GM19324 (cell line): ENCODE data around the gene MARS1.

Source experiments
- ATAC-seq: cut with Tn5 transposase; IDR thresholded peaks from one replicate; pipeline ENCODE4 v1.9.1; 2021; ENCODE audit warnings: mild to moderate bottlenecking, moderate library complexity; ENCODE audit not compliant: unreplicated experiment, low FRiP score

The MARS1 gene

DNA sequence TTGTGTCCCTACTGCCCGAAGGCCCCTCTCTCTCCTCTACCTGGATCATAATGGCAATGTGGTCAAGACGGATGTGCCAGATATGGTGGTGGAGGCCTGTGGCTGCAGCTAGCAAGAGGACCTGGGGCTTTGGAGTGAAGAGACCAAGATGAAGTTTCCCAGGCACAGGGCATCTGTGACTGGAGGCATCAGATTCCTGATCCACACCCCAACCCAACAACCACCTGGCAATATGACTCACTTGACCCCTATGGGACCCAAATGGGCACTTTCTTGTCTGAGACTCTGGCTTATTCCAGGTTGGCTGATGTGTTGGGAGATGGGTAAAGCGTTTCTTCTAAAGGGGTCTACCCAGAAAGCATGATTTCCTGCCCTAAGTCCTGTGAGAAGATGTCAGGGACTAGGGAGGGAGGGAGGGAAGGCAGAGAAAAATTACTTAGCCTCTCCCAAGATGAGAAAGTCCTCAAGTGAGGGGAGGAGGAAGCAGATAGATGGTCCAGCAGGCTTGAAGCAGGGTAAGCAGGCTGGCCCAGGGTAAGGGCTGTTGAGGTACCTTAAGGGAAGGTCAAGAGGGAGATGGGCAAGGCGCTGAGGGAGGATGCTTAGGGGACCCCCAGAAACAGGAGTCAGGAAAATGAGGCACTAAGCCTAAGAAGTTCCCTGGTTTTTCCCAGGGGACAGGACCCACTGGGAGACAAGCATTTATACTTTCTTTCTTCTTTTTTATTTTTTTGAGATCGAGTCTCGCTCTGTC is 31.0 kb upstream of the MARS1 start:
- no peak for ATAC-seq

DNA sequence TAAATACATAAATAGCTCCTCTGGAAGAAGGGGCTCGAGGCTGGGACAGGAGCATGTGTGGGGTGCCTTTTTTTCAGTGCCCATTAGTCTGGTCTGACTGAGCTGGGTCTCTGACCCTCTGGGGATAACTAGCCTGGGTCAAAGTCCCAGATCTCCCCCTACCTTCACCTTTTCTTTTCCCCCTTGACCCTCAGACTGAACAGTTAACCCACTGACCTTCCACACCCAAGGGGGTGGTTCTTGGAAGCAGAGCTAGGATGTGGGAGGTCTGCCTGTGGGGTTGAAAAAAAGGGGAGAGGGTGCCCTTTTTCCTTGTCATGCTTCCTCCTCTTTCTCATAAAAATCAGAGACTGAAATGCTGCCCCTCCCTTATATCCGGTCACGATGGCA is 29.2 kb upstream of the MARS1 start:
- no peak for ATAC-seq

DNA sequence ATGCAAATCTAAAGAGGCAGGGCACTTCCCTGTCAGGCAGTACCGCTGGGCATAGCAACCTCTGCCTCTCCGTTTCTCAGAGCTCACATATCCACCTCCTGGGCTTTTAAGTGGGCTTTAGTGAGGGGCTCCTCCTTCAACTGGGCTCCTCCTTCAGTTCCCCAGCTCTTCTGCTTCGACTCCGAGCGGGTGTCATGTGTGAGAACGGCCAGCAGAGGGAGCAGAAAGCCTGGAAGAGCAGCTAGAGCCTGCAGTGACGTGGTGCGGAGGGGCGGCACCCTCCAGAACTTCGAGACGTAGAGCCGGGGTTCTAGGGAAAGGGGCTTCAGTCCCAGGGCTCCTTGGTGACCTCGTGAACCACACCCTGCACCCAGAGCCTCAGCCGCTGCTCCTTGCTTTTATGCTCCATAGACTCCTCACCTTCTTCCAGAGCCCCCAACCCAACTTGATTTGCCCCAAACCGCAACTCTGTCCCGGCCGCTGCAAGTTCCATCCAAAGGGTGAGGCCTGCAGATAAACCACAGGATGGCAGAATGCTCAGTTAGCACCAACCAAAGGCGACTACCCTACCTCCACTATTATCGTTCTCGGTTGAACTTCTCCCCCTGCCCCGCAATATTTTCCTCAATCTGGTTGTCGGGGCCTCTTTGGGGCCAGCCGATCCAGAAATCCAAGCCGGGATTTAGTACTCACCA is 28.7 kb upstream of the MARS1 start:
- ATAC-seq, result peak; percentile 47

DNA sequence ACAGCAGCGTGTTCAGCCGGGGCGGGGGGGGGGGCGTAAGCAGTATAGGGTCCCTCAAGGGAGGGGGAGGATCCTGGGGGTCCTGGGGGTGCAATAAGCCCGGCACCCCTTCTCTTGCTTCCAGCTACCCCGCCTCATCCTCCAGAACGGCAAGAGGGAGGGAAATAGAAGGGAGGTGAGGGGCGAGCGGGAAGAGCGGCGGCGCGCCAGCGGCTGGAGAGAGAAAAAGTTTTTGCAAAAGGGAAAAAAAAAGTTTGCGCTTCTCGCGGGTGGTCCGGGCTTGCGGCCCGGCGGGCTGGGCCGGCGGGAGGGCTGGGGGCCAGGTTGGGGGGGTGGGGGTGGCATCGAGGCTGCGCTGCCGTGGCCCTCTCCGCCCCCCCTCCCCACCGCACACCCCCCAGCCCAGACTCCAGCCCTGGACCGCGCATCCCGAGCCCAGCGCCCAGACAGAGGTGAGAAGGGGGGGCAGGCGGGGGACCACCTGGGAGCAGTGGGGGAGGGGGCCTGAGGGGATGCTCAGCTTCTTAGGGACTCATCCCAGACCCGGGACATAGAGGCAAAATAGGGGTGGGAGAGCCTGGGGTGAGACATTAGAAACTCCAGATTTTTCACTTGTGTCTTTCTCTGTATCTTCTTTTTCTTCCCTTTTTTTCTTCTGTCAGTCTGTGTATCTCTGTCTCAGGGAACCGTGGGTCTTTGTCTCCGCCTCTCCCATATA is 28.0 kb upstream of the MARS1 start, which contains the start of gene GLI1:
GLI1 (plus strand) TSS at position 36 of the 718 bp plus-strand sequence. CDS start 3,907 bp downstream, outside the sequence.
- ATAC-seq, result no peak

DNA sequence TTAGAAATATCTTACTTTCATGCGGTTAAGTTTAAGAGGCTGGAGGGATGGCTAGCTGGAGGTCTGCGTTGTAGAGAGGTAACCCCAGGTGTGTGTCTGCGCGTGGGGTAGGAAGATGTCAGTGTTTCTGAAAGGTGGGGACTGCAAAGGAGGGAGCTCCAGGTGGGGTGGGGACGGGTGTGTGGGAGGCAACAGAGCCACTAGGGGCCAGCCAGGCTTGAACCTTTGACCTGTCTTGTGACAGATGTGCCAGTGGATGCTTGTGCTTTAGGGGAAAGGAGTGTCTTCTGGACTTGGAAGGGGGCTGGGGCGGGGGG is 27.4 kb upstream of the MARS1 start:
- no peak for ATAC-seq

DNA sequence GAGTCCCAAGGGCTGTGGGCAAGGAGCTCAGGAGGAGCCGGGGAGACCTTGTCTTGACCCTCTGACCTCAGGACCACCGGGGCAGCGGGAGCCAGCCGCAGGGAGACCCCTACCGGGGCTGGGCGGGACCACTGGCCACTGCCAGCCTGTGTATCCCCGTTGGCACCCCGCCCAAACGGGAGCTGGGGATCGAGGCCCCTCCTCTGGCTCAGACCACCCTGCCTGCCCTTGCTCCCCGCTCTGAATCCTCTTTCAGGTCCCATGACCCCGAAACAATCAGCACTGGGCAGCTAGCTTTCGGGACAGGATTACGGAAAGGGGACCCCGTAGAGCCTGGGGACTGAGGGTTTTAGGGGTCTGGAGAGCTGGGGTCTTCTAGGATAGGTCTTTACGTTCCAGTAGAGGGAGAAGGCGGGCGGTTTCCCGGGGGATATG is 27.0 kb upstream of the MARS1 start:
- no peak for ATAC-seq

DNA sequence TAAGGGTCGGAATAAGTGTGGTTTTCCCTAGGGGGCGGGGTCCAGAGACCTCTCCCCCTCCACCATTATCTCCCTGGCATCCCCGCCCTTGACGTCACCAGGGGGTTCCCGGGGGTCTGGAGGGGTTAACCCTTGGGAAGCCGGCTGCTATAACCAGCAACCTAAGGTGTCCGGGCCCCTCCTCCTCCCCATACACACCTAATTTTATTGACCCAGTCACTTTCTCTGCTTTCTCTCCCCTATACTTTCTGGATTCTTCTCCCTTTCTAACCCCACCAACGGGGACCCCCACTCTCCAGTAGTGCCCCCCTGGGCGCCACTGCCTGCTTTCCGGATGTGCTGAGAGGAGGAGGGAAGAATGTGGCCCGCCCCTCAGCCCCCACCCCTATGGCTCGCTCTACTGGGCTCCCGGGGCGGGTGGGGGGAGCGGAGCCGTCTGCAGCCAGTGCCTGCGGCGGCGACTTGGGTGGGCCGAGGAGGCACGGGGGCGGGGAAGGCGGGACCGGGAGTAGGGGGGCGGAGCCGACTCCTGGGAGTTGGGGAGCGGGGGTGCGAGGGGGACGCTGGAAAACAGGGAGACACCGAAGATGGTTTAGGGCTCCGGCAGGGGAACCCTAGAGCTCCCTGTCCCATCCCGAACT is 26.5 kb upstream of the MARS1 start:
- no peak for ATAC-seq

DNA sequence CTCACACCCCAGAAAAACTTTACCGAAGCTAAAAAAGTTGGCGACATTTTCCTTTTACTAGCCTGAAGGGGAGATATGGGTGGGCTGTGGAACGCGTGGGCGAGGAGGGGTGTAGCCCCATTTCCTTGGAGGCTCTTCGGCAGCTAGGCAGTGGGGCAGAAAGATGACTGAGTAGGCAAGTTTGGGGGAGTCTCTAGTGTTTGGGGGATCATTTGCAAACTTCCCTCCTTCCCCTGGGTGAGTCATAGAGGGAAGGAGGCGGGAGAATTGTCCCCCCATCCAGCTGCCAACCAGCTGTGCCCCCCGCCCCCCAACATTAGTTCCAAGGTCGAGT is 26.0 kb upstream of the MARS1 start:
- ATAC-seq, result no peak

DNA sequence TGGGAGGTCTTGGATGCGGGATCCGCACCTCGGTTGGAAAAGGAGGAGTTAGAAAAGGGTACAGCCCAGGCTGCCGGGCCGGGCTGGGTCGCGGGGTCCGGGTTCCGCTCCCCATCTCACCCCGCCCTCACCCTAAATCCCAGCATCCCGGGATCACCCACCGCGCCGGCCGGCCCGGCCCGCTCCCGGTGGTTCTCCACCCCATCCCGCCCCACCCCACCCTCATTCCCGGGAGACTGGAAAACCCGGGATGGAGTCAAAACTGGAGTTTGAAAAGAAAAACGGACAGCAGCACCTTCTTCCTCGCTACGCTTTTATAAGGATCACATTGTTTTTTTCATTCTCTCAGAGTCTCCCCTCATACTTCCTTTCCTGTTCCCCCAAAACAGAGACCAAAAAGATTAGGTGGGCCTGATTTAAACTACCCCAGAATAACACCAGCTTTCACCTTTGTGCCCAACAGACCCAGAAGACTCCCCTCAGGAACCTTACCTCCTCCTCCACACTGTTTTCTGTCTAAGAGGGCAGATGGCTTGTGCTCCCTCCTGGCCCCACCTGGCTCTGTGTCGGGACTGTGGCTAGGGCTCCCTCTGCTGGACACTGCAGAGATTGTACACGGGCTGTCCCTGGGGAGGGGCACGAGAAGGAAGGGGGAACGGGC is 25.5 kb upstream of the MARS1 start:
- peak; percentile 58 for ATAC-seq

DNA sequence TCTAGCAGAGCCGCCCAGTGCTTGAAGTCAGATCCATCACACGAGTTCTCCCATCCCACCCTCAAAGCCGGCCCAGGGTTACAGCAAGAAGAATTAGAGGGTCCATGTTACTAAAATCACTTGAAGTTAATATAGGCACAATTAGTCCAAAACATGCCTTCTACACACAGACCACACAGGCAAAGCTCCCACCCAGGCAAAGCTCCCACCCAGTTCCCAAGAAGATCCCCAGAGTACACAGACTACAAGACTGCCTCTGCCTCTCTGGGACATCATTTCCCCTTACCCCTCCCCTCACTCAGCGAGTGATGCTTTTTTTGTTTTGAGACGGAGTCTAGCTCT is 25.0 kb upstream of the MARS1 start:
- no peak for ATAC-seq

DNA sequence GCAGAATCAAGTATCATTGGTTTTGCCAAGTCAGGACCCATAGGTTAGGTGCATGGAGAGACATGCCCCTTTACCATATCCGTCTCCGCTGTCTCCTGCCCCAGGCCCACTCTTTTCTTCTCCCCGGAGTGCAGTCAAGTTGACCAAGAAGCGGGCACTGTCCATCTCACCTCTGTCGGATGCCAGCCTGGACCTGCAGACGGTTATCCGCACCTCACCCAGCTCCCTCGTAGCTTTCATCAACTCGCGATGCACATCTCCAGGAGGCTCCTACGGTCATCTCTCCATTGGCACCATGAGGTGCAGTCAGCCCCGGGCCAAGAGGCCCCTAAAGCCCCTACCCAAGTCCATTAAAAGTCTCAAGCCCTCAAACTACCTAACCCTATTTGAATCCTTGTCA is 23.3 kb upstream of the MARS1 start:
- no peak for ATAC-seq

DNA sequence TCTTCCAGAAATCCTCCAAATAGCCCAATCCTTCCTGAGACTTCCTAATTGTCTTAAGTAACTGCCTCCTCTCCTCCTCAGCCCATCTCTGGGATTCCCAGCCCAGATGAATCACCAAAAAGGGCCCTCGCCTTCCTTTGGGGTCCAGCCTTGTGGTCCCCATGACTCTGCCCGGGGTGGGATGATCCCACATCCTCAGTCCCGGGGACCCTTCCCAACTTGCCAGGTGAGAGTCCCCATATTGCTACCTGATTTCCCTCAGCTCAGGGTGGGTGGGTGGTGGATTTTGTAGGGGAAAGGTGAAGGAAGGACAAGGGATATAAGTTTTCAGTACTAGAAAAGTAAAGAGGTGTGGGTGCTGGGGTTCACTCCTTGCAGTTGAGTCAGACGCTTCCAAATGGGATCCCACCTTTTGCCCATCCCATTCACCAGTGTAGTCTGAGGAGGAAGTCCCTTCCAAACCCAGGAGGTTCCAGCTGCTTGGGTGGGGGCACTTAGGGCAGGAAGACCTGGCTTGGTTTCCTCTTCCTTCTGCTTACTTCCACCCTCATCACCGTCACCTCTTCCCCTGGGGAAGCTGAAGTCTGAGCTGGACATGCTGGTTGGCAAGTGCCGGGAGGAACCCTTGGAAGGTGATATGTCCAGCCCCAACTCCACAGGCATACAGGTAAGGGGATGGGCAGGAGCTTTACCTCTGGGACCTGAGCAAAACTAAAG is 22.7 kb upstream of the MARS1 start:
- no peak for ATAC-seq

DNA sequence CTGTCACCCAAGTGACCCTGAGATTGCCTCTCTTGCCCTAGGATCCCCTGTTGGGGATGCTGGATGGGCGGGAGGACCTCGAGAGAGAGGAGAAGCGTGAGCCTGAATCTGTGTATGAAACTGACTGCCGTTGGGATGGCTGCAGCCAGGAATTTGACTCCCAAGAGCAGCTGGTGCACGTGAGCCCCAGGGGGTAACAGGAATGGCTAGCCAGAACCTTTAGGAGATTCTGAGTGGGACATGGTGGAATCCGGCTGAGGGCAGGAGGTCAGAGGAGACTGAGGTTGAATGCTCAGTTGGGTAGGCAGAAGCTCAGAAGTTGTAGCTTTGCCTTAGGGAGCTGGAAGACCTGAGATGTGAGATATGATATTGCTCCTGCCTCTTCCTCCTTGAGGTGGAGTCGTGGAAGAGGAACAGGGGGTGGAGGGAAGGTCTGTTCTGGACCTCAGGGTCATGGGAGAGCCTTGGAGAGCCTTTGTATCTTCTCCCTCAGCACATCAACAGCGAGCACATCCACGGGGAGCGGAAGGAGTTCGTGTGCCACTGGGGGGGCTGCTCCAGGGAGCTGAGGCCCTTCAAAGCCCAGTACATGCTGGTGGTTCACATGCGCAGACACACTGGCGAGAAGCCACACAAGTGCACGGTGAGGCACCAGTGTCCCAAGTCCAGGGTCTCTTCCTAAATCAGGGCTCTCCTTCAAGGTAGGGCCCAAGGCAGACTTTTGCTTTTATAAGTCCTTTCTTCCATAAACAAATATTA is 21.9 kb upstream of the MARS1 start:
- no peak for ATAC-seq

DNA sequence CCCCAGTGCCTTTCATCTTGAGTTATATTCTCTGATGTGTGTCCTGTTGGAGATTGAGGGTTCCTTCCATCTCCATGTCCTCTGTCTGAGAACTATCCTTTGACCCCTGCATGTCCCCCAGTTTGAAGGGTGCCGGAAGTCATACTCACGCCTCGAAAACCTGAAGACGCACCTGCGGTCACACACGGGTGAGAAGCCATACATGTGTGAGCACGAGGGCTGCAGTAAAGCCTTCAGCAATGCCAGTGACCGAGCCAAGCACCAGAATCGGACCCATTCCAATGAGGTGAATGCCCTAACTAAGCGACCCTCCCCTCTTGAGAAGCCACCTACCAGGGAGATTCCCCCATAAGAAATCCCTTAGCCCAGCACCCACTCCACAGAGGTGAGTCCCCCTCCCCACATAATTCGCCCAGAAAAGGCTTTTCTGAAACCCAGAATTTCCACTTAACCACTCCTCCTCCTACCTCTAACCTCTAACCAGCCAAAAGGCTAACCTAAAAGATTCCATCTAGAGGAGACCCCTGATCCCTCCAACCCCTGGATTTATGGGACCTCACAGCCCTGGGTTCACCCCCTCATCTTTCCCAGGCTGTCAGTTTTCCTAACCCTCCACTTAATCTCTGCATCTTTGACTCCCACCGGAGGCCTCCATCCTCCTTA is 20.5 kb upstream of the MARS1 start:
- ATAC-seq, result no peak

DNA sequence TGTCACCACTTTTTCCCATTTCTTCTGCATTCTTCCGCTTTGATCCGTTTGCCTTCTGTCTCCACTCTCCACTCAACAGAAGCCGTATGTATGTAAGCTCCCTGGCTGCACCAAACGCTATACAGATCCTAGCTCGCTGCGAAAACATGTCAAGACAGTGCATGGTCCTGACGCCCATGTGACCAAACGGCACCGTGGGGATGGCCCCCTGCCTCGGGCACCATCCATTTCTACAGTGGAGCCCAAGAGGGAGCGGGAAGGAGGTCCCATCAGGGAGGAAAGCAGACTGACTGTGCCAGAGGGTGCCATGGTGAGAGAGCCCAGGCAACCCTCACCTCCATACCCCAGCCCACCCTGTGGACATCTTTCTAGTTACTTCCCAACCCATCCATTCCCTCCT is 20.0 kb upstream of the MARS1 start:
- no peak for ATAC-seq

DNA sequence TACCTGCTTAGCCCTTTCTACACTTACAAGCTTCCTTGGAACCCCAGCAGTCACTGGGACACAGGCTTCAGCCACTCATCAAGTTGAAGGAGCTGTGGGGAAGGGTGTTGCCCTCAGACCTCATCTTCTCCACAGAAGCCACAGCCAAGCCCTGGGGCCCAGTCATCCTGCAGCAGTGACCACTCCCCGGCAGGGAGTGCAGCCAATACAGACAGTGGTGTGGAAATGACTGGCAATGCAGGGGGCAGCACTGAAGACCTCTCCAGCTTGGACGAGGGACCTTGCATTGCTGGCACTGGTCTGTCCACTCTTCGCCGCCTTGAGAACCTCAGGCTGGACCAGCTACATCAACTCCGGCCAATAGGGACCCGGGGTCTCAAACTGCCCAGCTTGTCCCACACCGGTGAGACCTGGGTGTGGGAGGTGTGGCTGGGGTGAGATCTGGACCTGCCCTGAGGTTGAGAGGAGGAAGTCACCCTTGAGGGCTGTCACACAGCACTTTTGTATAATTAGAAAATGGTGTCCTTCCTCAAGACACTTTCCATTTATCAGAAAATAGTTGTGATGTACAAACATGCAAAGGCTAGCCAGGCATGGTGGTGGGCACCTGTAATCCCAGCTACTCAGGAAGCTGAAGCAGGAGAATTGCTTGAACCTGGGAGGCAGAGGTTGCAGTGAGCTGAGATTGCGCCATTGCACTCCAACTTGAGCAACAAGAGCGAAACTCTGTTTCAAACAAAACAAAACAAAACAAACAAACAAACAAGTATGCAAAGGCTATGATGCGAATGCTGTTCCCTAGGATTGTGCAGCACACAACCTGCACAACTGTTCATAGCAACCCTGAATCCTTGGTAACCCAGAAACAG is 18.3 kb upstream of the MARS1 start:
- ATAC-seq, result no peak

DNA sequence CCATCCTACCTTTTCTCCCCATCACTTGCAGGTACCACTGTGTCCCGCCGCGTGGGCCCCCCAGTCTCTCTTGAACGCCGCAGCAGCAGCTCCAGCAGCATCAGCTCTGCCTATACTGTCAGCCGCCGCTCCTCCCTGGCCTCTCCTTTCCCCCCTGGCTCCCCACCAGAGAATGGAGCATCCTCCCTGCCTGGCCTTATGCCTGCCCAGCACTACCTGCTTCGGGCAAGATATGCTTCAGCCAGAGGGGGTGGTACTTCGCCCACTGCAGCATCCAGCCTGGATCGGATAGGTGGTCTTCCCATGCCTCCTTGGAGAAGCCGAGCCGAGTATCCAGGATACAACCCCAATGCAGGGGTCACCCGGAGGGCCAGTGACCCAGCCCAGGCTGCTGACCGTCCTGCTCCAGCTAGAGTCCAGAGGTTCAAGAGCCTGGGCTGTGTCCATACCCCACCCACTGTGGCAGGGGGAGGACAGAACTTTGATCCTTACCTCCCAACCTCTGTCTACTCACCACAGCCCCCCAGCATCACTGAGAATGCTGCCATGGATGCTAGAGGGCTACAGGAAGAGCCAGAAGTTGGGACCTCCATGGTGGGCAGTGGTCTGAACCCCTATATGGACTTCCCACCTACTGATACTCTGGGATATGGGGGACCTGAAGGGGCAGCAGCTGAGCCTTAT is 17.4 kb upstream of the MARS1 start:
- ATAC-seq, result no peak
